PFSK-1 (cell line): ENCODE measurements around the gene ERLEC1.

Experiments
- FOXP2 ChIP-seq: optimal IDR thresholded peaks from 2 replicates; pipeline ENCODE3; 2011; ENCODE audit warnings: borderline replicate concordance, control low read depth, inconsistent platforms; ENCODE audit not compliant: insufficient read depth; ENCODE audit errors: extremely low read length, extremely low read depth
- POLR2AphosphoS5 ChIP-seq: IDR thresholded peaks from 2 replicates; pipeline ENCODE4 v1.6.1; 2012; ENCODE audit warnings: low read depth, mild to moderate bottlenecking, control low read depth, low read length, moderate library complexity
- REST ChIP-seq, 2 experiments: IDR thresholded peaks; 2 replicates each; pipeline versions ENCODE4 v1.6.1 to v1.8.0; 2011 to 2012; ENCODE audit warnings: low read depth in 2 of 2, low read length in 2 of 2, control low read depth in 1 of 2, inconsistent platforms in 1 of 2, mild to moderate bottlenecking in 1 of 2, moderate library complexity in 1 of 2; ENCODE audit not compliant: insufficient read depth in 1 of 2
- SIN3A ChIP-seq: IDR thresholded peaks from 2 replicates; pipeline ENCODE4 v1.6.1; 2012; ENCODE audit warnings: mild to moderate bottlenecking, low read length, moderate library complexity, borderline replicate concordance; ENCODE audit not compliant: insufficient read depth
- TAF1 ChIP-seq: IDR thresholded peaks from 2 replicates; pipeline ENCODE4 v1.6.1; 2012; ENCODE audit warnings: low read length, control low read depth, borderline replicate concordance; ENCODE audit not compliant: insufficient read depth

ERLEC1 gene

GRCh38 chr2:53820711-53821110, 33.9 kb downstream of the ERLEC1 start:
- TF ChIP-seq FOXP2, result no peak
- TF ChIP-seq TAF1, result no peak
- no peak for TF ChIP-seq REST (IDR thresholded peaks at IDR 0.05; ENCODE audit: insufficient read depth in 1 of 2, low read depth in 2 of 2, low read length in 2 of 2)
- TF ChIP-seq POLR2AphosphoS5, result no peak
- no peak for TF ChIP-seq SIN3A

- no peak for TF ChIP-seq FOXP2
- TF ChIP-seq SIN3A, result no peak
- no peak for TF ChIP-seq REST (IDR thresholded peaks at IDR 0.05; ENCODE audit: insufficient read depth in 1 of 2, low read depth in 2 of 2, low read length in 2 of 2)
- TF ChIP-seq POLR2AphosphoS5, result no peak
- TF ChIP-seq TAF1, result no peak
These were observed 35.0 kb downstream of the ERLEC1 start for GRCh38 chr2:53821810-53822209.

- no peak for TF ChIP-seq POLR2AphosphoS5
- TF ChIP-seq REST (IDR thresholded peaks at IDR 0.05; ENCODE audit: insufficient read depth in 1 of 2, low read depth in 2 of 2, low read length in 2 of 2), result no peak
- no peak for TF ChIP-seq SIN3A
- TF ChIP-seq TAF1, result no peak
- TF ChIP-seq FOXP2, result no peak
These were observed 39.2 kb downstream of the ERLEC1 start for GRCh38 chr2:53826030-53826410.

- TF ChIP-seq SIN3A, result no peak
- no peak for TF ChIP-seq POLR2AphosphoS5
- no peak for TF ChIP-seq FOXP2
- no peak for TF ChIP-seq REST (IDR thresholded peaks at IDR 0.05; ENCODE audit: insufficient read depth in 1 of 2, low read depth in 2 of 2, low read length in 2 of 2)
- no peak for TF ChIP-seq TAF1
These were observed 39.9 kb downstream of the ERLEC1 start for GRCh38 chr2:53826587-53827397.
